NCI-H526 treated with DMSO at 0.1 percent for 48 hours (cell line): ENCODE measurements around the gene FMN1.
"Not testable (repeated sequence)": the region's sequence is repeated elsewhere in the genome, so short reads cannot be mapped to it uniquely, and the experiment has no call there.

ENCODE experiments used
- DNase-seq: peaks from one replicate; lab custom pipeline; 2025; lab: John Stamatoyannopoulos, UW

The FMN1 gene

DNA sequence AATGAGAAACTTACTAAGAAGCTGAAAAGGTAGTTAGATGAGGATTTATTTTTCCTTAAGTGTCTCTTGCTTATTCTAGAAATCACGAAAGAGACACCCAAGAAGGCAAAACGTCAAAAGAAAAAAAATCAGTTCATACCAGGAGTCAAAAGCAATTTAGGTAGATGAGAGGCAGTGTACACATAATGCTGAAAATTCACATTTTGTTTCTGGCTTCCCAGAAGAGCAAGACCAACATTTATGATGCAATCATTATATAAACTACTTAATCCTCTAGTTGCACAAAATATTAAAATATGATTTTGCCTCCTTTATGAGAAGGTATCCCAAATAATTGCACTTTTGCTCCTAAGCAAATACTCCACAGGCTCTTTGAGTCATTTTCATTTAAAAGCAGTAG, 228.0 kb downstream of the FMN1 start:
- DNase-seq, result no peak

- DNase-seq, result no peak
Observed at GRCh38 chr15:32965897-32966296, 228.6 kb downstream of the FMN1 start.

DNA sequence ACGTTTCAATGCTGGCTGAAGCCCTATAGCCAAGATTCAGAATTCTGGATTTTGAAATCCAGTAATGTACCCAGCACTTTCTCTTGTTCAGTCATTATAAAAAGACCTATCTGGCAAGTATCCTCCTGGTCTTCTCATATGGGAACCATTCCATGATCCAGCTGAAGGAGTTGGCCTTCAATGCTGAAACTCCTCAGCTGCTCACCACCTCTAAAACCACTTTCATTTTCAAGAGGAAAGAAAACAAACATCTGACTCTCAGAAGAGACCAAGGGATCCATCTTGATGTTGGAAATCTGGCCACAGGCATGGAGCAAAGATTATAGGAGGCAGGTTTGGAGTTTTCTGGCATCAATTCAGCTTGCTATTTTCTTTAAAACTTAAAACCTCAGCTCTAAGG, 235.4 kb downstream of the FMN1 start:
- no peak for DNase-seq

DNA sequence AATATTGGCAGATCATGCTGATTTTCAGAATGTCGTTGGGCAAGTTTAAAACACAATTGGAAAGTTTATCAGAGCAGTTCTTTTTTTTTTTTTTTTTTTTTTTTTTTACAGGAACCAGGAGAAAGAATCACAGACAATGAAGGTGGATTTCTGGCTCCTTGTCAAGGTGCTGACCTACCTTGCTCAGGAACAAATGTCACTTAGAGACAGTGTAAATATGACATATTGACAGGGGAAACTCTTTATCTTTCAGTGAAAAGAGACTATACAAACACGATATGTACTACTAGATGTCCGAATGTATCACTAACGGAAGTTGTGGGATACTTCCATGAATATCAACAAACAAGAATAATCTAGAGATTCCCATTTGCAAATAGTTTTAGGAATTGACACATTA, 237.3 kb downstream of the FMN1 start:
- no peak for DNase-seq

DNA sequence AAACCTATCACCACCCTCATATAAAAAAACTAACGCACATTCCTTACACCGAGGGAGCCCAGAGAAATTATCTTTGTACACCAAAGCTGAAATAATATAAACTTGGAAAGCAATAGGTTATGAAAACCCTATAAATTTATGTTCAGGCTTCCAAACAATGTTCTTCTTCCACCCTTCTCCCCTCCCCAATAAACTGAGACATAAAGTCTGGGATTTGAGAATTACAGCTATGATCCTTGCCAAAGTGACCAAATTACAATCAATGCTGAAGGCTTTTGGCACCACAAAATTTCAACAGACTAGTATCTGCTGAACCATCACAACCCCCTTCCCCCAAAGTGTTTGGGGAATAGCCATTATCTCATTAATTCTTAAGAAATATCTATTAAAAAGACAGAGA, 237.8 kb downstream of the FMN1 start:
- DNase-seq, result no peak

GRCh38 chr15:32956006-32956405, 238.5 kb downstream of the FMN1 start:
- peak; percentile 73 for DNase-seq

DNA sequence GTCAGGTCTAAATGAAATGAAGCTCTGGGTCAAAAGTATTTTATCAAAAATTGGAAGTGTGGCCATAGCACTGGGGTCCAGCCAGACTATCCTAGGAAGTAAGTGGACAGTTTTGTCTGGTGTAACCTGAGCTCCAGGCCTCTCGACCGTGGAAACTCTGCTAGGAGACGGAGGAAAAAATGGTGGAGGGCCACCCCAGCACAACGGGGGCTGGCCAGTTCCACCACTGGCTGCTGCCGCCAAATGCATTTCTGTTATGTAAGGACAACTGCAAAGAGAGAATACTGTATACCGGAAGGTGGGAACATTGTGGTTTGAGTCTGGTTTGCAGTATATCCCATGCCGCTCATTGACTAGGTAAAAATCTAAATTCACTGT, 241.0 kb downstream of the FMN1 start:
- DNase-seq, result no peak

DNA sequence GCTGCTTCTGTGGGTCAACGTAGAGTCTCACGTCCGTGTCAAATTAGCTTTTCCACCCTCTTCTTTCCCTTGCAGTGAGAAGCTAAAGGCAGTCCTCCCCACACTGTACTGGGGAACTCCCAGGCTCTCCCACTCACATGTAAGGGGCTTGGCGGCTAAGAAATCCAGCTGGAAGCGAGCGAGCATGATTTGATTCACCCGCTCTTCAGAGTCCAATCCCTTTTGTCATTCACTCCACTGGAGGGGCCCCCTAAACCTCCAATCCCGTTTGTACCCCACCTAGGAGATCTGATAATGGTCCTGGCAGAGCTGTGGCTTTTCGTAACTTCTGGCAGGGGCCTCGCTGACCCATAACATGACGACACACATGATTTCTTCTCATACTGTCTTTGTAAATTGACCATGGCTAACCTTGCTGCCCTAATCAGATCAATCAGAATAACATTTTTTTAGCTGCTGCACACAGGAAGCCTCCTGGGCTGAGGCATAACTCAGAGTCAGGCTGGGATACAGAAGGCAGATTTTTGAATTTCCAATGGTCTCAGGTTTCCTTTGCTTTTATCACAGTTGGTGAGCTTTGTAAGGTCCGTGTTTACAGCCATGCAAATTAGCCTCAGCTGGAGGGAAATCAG, 241.5 kb downstream of the FMN1 start:
- peak; percentile 94 for DNase-seq

- peak; percentile 10 for DNase-seq
Observed at GRCh38 chr15:32951736-32952464, 242.6 kb downstream of the FMN1 start.

GRCh38 chr15:32950051-32950450, 244.5 kb downstream of the FMN1 start:
- not testable (repeated sequence) for DNase-seq

DNA sequence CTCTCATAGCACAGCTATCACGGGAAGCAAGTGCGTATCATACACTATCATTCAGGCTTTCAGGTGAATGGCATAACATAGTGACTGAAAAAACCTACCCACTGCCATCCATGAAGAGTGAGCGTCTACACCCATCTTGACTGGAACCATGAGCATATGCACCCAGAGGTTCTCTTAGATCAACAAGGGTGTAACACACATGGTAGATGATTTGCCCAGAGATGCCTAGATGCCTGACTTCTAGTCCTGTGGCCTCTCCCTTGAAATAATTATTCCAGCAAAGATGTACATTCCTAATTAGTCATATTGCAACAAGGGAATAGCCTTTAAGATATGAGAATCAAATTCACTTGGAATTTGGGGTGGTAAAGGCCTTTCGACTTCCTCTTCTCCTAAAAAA, 248.3 kb downstream of the FMN1 start:
- no peak for DNase-seq

DNA sequence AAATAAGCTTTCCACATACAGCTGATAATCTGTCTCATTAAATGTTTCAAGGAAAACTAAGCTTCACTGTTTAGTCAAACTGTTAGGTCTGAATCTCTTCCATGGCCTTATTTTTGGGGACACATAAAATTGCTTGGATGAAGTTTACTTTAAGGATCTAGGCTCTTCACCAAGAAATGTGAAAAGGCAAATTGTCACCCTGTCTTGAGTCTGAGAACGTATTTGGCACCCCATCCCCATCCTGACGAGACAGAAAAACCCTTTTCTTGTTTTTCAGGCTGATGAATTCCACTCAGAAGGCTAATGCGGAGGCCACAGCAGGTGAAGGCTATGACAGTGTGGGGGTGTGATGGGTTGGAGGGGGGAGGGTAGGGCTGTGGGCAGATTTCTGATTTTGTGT, 250.1 kb downstream of the FMN1 start:
- DNase-seq, result no peak

DNA sequence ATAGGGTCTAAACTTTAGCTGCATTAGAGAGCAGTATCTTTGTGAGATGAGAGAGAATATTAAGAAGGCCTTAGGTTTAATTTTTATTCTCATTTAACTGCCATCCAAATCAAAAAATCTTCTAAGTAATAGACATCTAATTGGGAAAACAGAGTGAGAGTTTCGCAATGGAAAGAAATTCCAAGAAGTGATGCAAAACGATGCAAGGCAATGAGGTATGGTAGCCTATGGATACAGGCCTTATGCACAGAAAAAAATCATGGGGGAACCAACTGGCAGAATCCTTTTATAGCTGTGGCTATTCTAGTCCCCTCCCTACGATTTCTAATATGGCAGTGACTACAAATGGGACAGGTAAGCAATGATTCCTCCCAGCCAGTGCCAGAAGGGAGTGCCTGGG, 250.8 kb downstream of the FMN1 start:
- no peak for DNase-seq

DNA sequence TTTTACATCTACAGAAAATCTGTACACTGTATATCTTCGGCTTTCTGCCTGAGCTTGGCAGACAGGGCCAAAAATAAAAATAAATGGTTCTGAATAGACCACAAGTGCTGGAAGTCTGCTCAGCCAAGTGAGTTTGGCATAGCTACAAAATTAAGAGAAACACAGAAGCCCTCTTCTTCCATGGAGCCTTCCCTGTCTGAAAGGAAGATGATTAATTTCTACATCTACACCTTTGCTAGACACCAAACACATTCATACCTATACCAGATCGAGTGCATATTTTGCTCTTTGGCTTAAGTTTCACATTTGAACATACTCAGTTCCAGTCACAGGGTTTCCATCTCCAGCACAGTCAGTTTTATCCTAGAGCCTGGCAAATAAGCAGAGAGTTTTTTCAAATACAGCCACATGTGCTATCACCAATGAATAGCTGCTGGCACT, 252.1 kb downstream of the FMN1 start:
- no peak for DNase-seq

DNA sequence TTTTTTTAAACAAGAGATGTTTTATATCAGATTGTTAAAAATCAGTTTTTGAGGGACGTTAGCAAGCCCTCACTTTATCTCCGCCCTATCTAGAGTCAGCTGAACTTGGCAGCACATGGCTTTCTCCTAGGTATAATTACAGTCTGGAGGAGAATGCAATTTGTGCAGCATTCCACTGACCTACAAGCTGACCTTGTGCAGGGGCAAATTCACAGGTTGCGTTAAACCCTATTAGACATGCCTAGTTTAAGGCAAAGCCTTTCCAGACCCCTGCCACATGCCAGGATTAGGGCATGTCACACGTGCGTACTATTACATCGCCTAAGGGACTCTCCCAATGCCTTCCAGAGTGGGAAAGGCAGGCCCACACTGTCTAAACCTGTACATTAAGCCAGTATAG, 252.7 kb downstream of the FMN1 start:
- DNase-seq, result no peak

GRCh38 chr15:32936976-32937375, 257.5 kb downstream of the FMN1 start:
- DNase-seq, result no peak

DNA sequence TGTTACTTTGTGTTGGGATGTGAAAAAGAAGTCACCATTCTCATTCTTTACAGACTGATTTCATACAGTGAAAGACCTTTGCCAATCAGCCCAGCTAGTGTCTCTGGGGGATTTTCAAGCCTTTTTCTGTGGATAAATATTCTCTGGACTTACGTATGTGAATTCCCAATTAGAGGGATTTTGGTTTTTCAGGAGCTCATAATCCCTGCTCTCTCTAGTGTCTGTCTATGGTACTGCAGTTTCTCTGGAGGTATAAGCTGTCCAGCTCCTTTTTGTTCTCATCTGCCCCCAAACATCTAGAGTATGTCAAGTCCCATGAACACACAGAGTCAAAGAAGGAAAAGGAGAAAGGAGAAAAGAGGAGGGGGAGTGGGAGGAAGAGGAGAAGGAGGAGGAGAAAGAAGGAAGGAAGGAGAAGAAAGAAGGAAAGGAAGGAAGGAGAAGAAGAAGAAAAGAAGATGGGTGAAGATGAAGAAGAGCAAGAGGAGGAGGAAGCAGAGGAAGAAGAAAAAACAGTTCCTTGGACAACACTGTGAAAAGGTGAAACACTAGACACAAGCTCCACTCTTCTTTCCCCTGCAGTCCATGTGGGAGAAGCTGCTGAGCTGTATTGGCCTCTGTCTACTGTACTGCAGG, 258.1 kb downstream of the FMN1 start:
- DNase-seq, result no peak

GRCh38 chr15:32935139-32935538, 259.4 kb downstream of the FMN1 start:
- no peak for DNase-seq

GRCh38 chr15:32933236-32933635, 261.3 kb downstream of the FMN1 start:
- DNase-seq, result no peak

GRCh38 chr15:32928876-32929275, 265.6 kb downstream of the FMN1 start:
- no peak for DNase-seq

GRCh38 chr15:32927124-32927523, 267.4 kb downstream of the FMN1 start:
- no peak for DNase-seq

- DNase-seq, result no peak
Observed at GRCh38 chr15:32923176-32923575, 271.3 kb downstream of the FMN1 start.

DNA sequence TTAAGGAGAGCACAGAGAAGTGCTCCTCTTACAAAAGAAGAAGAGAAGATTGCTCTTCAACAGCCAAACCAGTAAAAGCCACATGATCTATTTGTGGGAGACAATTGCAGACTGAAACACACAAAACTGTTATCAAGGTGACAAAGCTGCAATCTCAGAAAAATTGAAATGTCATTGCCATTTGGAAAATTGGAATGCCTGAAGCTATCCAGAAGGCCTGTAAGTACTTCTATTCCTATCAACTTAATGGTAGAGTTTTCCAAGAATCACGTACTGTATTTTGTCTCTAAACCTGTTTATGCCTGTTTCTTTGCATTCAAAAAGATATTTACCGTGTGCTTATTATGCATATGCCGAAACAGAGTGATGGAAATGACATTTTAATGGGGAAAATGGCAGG, 272.0 kb downstream of the FMN1 start:
- no peak for DNase-seq
